ENCODE results near the gene ATG2A.
A peak's percentile ranks its signal among the peaks of the same experiment; 100 is the strongest.

The ATG2A gene

GRCh38 chr11:64916775-64917662 lies at the start of gene ATG2A:
ATG2A (minus strand) TSS chr11:64917209; CDS start chr11:64917135, 74 bp downstream.
- peak; percentile 100 for DNase-seq

GRCh38 chr11:64963072-64963631 lies 46.1 kb upstream of the ATG2A start:
- no peak for DNase-seq

- no peak for DNase-seq
These were observed 43.7 kb upstream of the ATG2A start for GRCh38 chr11:64960719-64961118.

- DNase-seq = no peak
These were observed 42.5 kb upstream of the ATG2A start for GRCh38 chr11:64959498-64959897.

- DNase-seq = no peak
These were observed 37.2 kb upstream of the ATG2A start for GRCh38 chr11:64954201-64954600.

DNA sequence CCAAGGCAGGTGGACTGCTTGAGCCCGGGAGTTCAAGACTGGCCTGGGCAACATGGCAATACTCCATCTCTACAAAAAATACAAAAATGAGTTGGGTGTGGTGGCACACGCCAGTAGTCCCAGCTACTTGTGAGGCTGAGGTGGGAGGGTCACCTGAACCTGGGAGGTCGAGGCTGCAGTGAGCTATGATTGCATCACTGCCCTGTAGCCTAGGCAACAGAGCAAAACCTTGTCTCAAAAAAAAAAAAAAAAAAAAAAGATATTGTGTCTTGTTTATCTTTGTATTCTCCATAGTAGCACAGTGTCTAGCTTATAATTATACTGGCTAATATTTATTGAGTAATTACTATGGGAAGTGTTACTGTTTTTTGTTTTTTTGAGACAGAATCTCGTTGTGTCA lies 34.5 kb upstream of the ATG2A start:
- no peak for DNase-seq

GRCh38 chr11:64947208-64947814 lies 30.3 kb upstream of the ATG2A start:
- DNase-seq = no peak

- DNase-seq = no peak
These were observed 19.5 kb upstream of the ATG2A start for GRCh38 chr11:64936539-64936938.

GRCh38 chr11:64935359-64936081 lies 18.5 kb upstream of the ATG2A start, which contains the start of gene GPHA2:
GPHA2 (minus strand) TSS chr11:64935893; CDS start chr11:64935460, 433 bp downstream.
- no peak for DNase-seq

DNA sequence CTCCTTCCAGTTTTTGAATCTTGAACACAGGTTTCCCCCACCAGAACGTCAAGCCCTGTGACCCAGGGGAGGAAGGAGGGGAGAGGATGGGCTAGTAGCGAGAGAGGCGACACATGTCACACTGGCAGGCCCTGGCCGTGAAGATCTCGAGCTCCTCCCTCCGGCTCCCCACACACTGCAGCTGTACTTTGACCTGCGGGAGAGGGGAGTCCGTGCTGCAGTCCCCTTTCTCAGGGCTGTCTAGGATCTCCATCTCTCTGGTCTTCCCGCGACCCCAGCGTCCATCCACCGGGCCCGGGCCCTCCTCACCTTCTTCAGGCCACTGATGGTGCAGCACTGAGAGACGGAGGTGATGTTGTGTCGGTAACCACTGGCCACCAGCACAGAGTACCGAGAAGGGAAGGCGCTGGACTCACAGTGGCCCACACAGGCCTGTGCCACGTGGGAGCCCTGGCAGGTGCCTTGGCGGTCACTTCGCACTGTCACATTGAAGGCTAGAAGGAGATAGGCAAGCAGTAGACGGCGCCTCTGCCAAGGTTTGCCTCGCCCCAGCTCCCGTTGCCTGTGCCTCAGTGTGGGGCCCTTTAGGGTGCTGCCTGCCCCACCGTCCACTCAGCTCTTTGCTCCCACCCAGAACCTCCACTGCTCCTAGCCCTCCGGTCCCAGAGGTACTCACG lies 17.8 kb upstream of the ATG2A start:
- DNase-seq = no peak

DNA sequence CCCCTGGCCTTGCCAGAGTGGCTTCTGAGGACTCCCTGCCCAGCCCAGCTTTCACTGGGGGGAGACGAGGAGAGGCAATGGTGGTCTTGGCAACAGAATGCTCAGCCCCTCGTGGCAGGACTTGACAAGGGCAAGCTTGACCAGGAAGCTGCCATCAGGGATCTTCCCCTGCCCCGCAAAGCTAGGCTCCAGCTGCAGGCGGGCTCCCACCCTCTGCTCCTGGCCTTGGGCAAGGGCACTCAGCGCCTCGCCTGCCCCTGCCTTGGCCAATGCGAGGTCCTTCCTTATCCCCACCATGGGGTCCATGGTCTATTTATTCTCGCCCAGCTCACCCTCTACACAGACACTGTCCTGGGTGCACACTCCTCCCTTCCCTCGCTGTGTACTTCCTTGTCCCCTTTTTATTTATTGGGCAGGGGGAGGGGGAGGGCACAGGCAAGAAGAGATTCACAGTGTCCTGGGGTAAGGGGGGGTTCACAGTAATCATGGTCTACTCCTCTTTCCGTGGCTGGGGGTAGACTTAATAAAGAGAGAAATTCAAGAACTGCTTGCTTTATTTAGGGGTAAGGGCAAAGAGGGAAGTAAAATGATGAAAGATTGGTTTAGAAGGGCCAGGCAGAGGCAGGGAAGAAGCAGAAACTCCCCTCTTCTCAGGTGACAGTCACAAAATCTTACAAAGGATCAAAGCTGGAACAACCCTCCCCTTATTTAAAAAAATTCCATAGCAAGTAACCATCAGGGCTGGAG lies 17.1 kb upstream of the ATG2A start:
- no peak for DNase-seq

- no peak for DNase-seq
These were observed 16.4 kb upstream of the ATG2A start for GRCh38 chr11:64933213-64933934.

DNA sequence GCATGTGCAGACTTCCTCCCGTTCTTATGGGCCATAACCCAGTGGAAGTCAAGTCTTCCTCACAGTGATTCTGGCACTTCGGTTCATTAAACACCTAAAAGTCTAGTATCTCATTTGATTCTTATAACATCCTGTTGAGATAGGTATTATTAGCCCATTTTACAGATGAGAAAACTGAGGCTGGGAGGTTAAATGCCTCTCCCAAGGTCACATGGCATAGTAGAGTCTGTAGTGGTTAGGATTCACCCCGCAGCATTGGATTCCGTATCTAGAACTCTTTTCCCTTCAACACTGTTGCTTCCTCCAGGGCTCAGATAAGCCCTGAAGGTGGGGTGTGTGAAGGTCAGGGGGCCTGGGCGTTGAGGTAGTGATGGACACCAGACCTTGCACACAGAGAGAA lies 15.3 kb upstream of the ATG2A start:
- DNase-seq = no peak

- DNase-seq = no peak
These were observed 14.3 kb upstream of the ATG2A start for GRCh38 chr11:64931290-64931689.

- no peak for DNase-seq
These were observed 13.3 kb upstream of the ATG2A start for GRCh38 chr11:64930340-64930739.

DNA sequence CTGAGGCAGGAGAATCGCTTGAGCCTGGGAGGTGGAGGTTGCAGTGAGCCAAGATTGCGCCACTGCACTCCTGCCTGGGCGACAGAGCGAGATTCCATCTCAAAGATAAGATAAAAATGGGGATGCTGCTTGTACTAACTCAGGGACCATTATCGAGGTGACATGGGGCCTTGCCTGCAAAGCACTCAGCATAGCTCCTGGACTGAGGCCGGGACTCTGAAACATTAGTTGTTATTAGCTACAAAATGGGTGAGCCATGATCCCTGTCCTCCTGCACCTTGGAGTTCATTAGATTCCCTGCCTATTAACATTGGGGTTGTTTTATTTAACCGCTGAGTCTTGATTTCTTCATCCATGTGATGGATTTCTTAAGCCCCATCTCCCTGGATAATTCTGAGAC lies 12.6 kb upstream of the ATG2A start:
- DNase-seq = no peak

- DNase-seq = no peak
These were observed 11.9 kb upstream of the ATG2A start for GRCh38 chr11:64928957-64929356.

GRCh38 chr11:64926689-64927088 lies 9.7 kb upstream of the ATG2A start:
- DNase-seq = no peak

- DNase-seq = no peak
These were observed 8.8 kb upstream of the ATG2A start for GRCh38 chr11:64925536-64926436.

- no peak for DNase-seq
These were observed 7.9 kb upstream of the ATG2A start for GRCh38 chr11:64924910-64925284.

Measured in CD4-positive, alpha-beta T cell treated with Interleukin-21 for 1 hour (primary cell).